T-helper 1 cell treated with Interleukin-12 subunit alpha and Interleukin-12 subunit beta and Interleukin-4 antibody, amounts not matched to agents 30 ng/mL and 1 ng/mL, for 36 hours (primary cell): ENCODE results near the gene MMP21. TPM values are rescaled to one million over a fixed set of nuclear protein-coding genes. Genes with fewer than 3 reads are reported as not detected.

Experiments used
- intact Hi-C: fragments of 100-400 bp; cut with micrococcal nuclease; formaldehyde crosslinking; loops from one replicate; pipeline ENCODE4 v1.15.1; 2024
- total RNA-seq: library from RNA; stranded (reverse); gene quantifications from 2 replicates; pipeline ENCODE4 v1.2.3, GENCODE V29; 2022

The MMP21 gene, protein sequence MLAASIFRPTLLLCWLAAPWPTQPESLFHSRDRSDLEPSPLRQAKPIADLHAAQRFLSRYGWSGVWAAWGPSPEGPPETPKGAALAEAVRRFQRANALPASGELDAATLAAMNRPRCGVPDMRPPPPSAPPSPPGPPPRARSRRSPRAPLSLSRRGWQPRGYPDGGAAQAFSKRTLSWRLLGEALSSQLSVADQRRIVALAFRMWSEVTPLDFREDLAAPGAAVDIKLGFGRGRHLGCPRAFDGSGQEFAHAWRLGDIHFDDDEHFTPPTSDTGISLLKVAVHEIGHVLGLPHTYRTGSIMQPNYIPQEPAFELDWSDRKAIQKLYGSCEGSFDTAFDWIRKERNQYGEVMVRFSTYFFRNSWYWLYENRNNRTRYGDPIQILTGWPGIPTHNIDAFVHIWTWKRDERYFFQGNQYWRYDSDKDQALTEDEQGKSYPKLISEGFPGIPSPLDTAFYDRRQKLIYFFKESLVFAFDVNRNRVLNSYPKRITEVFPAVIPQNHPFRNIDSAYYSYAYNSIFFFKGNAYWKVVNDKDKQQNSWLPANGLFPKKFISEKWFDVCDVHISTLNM
- total RNA-seq = 0.24 and 0.27 TPM in 2 replicates

DNA sequence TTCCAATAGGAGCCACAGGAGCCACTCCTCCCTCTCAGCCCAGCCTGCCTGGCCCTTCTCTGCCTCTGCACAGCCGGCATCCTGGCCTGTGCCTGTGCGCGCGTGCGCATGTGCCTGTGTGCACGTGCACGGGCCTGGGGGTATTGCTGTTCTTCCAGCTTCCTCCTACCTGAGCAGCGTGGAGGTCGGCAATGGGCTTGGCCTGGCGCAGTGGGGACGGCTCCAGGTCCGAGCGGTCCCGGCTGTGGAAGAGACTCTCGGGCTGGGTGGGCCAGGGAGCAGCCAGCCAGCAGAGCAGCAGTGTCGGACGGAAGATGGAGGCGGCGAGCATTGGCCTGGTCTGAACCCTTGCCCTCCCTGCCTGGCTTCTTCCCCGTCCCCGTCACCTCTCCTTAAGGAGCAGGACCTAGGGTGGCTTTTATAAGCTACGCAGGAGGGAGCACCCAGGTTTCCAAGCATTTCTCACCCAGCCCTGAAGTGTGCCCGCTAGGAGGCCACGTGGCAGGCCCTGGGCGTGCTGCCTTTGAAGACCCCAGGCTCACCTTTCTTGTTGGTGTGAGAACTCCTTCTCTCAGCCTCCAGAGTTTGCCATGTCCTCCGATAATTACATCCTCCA is at the start of gene MMP21:
MMP21 (minus strand) TSS at position 331 of the 616 bp plus-strand sequence; CDS start at position 331, 0 bp downstream.
- intact Hi-C loops = no loop called here

DNA sequence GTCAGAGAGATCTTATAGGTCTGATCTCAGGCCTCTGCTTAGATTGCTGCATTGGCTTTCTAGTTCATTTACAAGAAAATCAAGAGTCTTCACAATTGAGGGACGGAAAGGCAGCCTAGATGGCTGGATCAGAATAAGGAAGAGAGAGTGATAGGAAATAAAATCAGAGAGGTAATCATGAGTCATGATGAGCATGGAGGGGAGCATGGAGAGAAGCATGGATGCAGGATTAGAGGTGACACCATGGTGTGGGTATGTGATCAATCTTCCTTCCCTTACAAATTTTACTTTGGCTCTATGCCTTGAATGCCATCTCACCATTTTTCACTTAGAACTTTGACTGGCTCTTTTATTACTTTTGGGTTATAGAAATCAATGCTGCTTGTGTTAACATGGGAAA is 49.1 kb upstream of the MMP21 start:
- intact Hi-C loops = loop anchor here (5.0 kb wide), 2 partner anchors 218 to 1022 kb away; partner anchors contain the start of gene ABRAXAS2

DNA sequence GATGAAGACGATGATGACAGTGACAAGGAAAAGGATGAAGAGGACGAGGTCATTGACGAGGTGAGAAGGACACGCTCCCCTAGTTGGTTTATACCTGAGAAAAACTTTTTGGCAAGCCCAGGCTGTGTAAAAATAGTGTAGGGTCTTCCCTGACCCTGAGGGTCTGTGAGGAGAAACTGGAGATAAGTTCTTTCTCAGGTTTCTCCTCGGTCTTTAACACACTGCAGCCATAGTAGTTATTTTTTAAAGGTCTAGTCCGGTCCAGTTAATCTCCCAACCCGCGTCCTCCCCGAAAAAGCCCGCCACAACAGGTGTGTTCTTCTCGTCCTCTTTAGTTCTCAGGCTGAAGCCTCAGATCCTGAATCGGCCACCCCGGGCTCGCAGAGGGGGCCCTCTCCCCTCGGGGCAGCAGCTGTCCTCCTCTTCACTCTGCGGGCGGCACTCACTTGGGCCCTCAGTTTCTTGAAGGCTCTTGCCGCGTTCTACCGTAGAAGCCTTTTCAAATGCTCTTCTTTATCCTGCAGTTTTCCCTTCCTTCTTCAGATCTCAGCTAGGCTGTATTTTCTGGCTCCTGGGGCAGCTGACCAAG is 48.1 kb upstream of the MMP21 start:
- intact Hi-C loops = loop anchor here (1.0 to 5.0 kb wide), 6 partner anchors 73 to 1405 kb away; partner anchors contain the start of genes ABRAXAS2, EDRF1, FANK1 and OAT

DNA sequence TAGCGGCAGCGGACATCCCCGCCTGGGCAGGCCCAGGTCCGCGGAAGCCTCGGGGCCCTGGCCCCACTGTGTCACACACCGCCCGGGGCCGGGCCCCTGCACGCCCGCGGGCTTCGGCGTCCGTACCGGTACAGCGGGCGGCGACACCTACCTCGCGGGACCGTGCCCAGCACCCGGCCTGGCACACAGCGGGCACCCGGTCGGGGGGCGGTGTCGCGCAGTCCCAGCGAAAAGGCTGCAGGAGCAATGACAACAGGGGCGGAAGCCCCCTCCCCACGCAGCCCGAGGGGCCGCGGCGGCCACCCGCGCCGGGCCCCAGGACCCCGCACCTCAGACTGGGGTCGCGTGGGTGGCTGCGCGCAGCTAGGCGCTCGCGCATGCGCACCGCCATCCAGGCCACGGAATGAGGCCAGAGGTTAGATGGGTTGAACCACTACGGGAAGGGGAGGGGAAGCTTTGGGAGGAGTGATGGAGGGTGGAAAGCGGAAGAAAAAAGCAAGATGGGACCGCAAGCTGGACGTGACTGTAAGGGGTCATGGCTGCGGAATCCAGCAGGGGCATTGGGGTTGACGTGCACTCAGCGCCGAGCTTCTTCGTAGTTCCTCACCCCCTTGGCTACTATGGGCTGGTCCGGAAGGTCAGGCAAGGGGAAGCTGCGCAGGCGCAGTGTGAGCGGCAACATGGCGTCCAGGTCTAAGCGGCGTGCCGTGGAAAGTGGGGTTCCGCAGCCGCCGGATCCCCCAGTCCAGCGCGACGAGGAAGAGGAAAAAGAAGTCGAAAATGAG is 47.4 kb upstream of the MMP21 start, which contains the start of the genes BCCIP and UROS:
BCCIP (plus strand) TSS at position 669 of the 785 bp plus-strand sequence; CDS start at position 681, 12 bp downstream.
UROS (minus strand) TSS at position 381 of the 785 bp plus-strand sequence. CDS start 6,759 bp downstream, outside the sequence.
- intact Hi-C loops = loop anchor here (1.0 to 5.0 kb wide), 6 partner anchors 73 to 1405 kb away; partner anchors contain the start of genes ABRAXAS2, EDRF1, FANK1 and OAT

DNA sequence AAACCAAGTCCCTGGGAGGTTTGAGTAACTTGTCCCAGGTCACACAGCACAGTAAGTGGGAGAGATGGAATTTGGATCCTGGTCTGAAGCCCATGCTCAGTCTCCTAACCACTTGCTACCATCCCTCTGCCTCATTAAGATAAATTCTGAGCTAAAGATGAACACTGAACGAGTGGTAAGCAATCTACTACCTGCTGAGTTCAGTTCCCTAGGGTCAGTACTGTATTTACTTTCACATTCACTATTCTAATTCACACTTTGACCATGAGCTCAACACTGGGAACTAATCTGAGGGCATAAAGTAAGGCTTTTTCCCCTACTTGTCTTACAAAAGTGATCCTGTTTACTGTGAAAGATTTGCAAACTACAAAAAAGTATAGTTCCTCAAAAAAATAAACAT is 45.1 kb upstream of the MMP21 start:
- intact Hi-C loops = loop anchor here (5.0 kb wide), 2 partner anchors 222 to 1018 kb away; partner anchors contain the start of gene ABRAXAS2

DNA sequence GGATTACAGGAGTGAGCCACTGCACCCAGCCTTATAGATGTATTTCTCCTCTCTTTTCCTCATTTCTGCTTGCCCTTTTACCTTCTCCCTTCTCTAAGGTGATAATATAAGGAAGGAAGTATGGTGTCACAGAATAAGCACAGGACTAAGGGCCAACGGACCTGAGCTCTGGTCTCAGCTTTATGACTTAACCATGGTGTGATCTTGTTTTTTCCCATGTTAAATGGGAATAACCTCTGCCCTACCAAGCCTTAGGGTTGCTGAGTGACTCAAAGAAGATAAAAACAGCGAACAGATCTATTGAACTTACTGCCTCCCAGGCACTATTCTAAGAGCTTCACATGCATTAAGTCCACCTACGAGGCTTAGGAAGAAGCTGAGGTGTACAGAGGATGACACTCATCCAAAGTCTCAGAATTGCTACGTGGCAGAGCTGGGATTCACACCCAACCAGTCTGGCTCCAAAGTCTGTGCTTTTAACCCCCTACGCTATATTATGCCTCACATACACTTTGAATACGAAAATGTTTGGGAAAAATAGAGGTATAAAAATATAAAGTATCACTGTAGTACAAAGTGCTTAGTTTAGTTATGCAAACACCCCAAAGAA is 41.8 kb upstream of the MMP21 start:
- intact Hi-C loops = no loop called here

DNA sequence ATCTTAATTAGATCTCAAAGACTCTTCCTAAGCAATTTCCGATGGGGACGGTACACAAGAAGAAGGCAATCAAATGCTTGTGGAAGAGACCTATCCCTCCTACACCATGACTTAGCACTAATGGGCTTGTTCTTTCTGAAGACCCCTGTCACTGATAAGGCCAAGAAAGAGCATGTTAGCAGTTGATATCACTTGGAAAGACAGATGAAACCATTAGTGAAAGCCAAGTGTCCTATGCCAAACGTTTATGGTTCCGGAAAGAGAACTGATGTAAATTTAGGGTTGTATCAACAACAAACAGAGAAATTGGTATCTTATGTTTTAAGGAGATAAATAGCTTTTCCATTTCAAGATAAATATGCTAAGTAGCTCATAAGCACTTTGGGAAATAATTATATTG is 40.9 kb upstream of the MMP21 start:
- intact Hi-C loops = no loop called here

DNA sequence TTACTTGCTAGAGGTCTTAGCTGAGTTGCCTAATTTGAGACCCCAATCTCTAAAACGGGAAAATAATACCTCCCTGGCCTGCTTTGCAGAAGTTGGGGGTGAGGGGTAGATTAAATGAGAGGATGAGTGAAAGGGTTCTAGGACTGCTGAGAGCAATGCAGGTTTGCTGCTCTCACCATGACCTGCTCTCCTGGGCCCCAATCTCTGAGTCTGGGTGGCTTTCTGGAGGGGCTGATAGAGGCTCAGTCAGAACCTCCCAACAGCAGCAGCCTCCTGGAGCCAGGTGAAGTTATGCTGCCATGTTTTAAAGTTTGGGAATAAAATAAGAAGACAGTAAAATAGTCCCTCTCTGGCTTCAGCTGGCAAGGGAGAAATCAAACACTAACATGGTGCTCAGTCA is 40.1 kb upstream of the MMP21 start:
- intact Hi-C loops = no loop called here

DNA sequence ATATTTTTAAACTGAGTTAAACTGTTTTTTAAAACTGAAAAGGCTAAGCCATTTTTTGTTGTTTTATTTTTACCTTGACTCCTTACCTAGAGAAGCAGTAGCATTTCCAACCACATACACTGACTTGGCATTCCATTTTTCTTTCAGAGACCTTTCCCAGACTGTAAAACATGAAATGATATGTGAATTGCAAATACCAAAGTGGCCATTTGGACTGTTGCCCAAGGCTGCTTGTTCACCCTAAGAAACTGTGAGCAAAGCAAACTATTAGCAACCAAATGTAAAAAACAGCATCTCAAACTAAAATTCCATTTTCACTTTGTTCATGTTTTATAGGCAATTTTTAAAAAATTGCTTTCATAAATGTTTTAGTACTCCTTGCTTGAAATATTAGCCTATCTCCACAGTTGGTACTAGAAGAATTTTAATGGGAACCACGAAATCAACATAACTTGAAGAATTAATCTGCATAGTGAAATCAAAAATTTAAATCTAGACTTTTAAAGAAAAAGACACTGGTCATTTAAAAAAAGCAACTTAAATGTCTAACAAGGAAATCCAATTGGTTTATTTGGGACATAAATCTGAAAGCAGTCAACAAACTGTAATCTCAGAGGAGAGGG is 36.6 kb upstream of the MMP21 start:
- intact Hi-C loops = no loop called here

DNA sequence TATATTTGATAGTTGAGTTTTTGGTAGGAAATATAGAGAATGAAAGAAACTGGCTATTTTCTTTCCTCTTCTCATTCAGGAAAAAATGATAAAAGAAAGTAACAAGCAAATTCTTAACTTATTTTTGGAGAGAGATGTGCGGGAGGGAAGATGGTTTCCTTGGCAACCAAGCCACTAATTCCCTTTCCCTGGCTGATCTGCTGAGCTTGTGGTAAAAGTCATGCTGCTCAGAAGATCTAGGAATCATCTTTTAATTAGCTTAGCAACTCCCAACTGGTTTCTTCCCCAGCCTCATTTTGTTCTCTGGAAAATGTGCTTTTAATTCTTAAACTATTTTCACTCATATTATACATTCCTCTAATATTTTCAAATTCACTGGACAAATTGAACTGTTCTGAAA is 35.6 kb upstream of the MMP21 start:
- intact Hi-C loops = no loop called here

DNA sequence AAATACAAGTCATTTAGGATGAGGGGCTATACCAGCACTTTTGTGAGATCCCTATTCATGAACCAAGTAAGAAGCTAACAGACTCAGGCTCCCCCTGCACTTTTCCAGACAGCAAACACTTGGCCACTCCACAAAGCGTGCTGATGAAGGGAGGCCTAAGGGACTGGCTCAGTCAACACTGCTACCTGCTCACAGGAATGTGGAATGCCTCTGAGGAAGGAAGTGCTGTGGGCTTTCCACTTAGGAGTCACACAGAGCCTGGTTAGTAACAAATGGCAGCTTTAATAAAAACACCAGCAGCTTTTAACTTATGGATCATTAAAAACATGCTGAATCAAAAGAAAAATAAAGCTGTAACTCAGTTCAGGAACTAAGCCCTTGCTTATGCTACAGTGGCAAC is 32.4 kb upstream of the MMP21 start:
- intact Hi-C loops = no loop called here

DNA sequence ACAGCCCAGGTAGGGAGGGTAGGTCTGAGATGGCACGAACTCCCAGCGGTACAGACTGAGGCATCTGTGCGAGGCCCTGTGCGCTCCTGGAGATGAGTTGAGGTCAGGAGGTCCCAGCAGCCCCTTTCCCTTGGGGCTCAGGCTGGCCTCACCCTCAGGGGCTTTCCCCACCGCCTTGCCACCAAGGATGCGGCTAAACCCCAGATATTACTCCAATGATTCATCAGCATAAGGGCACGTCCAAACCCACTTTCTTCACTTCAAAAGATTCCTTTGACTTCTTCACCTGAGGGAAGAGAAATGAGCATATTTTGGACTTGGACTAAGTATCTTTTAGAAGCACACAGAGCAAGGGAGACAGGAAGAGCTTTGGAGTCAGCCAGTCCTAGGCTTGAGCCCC is 27.1 kb upstream of the MMP21 start:
- intact Hi-C loops = no loop called here

DNA sequence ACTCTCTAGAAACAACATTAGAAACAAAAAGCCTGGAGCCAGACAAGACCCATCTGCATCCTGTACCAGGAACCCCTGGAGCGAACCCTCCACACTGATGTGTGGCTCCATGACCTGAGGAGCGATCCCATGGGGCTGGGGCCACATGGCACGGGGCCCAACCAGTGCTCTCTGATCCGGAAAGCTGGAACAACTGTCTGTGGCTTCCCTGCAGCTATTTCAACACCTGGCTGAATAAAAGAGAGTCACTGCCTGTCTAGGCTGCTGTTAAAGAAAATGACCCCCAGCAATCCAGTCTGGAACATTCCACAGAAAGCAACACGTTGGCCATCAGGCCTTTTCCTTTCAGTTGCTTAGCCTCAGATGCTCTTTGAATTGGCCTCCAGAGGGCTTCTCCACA is 26.5 kb upstream of the MMP21 start:
- intact Hi-C loops = no loop called here

DNA sequence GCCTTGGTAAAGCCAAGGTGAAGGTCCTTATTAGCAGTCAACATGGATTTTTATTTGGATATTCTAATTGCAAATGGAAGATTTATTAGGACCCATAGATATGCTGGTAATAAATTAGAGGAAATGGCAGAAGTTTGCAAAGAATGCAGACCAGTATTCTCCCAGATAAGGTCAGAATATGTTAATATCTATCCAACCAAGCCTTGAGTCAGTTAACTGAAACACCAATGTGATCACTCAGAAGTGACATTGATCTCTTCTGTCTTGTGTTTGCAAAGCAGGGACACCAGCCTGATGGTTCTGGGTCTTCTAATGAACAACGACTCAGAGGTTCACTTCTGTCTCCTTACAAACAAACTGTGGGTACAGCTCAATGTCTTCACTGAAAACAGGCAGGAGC is 26.0 kb upstream of the MMP21 start:
- intact Hi-C loops = no loop called here

DNA sequence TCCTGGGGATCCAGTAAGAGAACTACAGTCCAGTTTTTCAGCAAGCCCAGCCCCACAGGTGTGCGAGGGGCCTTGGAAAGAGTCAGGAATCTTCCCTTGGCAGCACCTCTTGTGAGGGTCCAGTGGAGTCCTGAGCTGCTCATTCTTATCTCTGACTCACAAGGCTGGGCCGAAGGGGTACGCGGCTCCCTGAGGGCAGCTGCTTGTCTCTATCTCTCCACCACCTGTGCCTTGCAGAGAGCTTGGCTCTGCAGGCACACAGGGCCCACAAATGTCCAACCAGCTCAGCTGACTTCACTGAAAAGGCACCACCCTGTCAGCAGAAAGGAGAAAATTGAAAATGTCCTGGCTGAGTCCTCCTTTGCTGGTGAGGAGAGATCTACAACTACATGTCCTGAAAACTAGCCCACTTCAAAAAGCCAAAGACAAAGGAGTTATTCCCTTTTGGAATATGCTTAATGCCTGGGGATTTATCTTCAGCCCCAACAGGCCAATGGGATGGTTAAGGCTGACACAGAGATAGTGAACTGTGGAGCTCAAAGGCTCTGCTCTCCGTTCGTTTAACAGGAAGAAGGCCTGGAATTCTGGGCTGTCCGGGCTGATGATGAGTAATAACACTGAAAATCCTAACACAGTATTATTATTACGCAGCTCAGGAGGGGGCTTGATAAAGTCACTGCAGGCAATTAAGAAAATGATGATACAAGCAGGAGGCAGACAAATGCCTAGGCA is 24.0 kb upstream of the MMP21 start:
- intact Hi-C loops = no loop called here

DNA sequence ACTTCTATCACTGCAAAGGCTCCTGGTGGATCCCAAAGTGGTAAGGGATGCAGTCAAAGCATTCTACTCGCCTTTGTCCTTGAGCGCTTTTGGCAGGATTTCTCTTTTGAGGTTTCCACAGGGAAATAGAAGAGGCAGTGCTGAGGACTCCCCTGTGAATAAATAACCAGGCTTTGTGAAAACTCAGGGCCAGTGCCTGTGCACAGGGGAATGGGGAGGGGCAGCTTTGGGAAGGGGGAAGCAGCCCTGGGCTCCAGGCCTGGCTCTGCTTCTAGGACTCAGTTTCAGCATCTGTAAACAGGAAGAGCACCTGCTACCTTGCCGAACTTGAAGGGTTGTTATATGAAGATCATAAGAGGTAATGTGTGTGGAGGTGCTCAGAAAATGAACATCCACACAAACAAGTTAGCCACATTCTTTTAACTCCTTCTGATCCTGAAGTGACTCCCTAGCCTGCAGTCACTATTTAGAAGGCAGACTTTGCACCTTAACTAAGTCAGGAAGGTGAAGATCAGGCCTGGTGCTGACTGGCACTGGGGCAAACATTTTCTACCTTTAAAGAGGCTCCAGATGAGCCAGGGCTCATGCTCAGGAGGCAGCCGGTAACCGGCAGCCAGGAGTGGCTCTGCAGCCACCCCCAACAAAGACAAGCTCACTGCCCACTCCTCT is 22.5 kb upstream of the MMP21 start:
- intact Hi-C loops = no loop called here

DNA sequence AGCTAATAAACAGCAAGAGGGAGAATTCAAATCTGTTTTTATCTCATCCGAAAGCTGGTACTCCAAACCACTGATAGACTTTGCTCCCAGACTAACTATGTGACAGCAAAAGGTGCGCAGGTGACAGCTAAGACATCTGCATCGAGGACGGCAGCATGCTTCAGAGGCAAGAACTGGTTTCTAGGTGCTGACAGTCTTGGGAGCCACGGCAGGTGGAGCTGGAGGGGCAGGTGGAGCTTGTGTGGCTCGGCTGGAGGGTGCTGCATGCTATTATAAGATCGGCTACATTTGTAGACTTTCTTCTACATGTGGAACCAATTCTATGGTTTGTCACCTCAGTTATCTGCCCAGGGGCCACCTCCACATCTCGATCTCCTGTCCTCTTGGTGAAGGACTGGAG is 21.8 kb upstream of the MMP21 start:
- intact Hi-C loops = no loop called here

DNA sequence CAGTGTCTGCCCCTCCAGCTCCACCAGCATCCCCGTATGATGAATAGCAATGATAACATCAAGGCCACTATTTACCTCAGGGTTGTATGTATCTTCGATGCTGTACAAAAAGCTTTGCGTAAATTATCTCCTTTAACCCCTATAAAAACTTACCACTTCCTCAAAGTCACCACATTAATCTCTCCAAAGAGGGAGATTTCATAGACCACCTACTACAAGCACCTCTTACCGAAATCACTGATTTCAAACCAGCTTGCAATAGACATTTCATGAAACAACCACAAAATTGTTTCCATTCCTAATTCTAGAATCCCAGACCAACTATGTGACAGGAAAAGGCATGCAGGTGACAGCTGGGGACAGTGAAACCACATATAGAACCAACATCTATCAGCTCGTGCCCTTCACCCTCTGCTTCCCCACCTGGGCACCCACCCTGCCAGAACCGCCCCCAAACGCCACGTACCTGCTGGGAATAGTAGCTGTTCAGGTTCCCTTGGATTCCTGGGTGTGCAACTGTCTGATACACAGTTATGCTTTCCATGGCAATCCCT is 20.1 kb upstream of the MMP21 start:
- intact Hi-C loops = no loop called here
